AML-193 (cell line): ENCODE data around the gene LRP1-AS.

ENCODE experiments used
- DNase-seq, 2 experiments: peaks; one replicate each; lab custom pipeline; 2025; lab: John Stamatoyannopoulos, UW

LRP1-AS gene

GRCh38 chr12:57160741-57161140, 13.3 kb upstream of the LRP1-AS start:
- no peak for DNase-seq

DNA sequence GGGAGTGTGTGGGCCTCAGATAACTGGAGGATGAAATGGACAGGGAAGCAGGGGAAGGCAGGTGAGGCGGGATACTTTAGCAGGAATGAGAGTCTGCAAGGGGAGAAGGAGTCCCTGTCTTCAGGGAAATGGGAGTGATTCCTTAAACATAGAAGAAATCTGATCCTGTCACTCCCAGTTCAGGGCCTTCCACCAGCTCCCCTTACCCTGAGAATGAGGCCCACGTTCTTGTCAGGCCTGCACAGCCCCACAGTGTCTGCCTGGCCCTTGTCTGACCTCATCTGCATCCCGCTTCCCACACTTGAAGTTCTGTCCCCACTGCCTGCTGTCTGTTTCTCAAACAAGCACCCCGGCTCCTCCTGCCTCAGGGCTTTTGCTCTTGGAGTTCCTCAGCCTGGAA, 12.6 kb upstream of the LRP1-AS start:
- no peak for DNase-seq

DNA sequence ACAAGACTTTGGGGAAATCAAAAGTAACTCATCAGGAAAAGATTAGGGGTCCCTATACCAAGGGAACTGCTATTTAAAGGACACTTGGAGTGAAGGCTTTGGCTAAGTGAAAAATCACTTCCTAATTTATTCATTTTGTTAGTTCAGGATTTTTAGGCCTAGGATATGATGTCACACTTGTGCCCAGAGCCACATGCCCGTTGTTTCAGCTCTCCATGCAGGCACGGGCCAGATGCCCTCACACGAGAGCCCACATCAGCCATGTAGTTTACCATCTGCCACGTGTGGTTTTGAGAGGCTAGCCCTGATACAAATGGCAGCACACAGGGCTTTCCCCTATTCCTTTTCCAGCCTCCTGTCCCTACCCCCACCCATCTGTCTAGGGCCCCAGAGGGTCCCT, 11.9 kb upstream of the LRP1-AS start:
- no peak for DNase-seq

DNA sequence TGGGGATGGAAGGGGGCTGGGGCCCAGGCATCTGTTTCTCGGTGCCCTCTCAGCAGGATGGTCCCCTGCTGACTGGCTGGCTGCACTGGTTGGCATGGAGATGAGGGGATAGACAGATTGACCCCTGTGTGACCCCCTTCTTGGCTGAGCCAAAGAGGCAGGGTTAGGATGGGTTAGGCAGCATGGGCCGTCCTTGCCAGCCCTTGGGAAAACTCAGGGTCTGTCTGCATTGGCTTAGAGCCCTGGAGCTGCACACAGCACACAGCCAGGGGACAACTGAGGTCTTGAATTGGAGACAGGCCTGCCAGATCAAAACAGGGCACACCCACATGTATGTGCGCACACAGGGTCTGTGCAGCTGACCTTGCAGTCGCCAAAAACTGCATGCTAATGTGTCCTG, 11.2 kb upstream of the LRP1-AS start:
- no peak for DNase-seq

GRCh38 chr12:57158186-57158585, 10.8 kb upstream of the LRP1-AS start:
- no peak for DNase-seq

DNA sequence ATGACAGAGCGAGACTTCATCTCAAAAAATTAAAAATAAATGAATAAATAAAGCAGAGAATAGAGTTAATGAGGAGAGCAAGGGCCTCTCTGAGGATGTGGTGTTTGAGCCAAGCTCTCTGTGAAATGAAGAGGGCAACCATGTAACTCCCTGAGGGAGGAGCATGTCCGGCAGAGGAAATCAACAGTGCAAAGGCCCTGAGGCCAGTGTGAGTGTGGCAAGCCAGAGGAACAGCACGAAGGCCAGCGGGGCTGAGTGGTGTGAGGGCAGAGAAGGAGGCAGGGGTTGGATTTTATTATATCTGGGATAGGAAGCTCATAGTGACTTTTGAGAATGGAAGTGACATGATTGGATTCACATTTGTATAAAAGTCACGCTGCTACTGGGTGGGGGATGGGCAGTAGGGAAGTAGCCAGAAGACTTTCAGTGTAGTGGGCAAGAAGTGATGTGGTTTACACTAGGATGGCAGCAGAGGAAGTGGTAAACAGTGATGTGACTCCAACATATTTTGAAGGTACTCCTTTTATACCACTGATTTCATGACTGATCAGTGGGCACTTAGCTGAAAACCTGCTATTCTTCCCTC, 10.3 kb upstream of the LRP1-AS start:
- peak; percentile 34 to 61 for DNase-seq

GRCh38 chr12:57156701-57157403, 9.4 kb upstream of the LRP1-AS start:
- no peak for DNase-seq

DNA sequence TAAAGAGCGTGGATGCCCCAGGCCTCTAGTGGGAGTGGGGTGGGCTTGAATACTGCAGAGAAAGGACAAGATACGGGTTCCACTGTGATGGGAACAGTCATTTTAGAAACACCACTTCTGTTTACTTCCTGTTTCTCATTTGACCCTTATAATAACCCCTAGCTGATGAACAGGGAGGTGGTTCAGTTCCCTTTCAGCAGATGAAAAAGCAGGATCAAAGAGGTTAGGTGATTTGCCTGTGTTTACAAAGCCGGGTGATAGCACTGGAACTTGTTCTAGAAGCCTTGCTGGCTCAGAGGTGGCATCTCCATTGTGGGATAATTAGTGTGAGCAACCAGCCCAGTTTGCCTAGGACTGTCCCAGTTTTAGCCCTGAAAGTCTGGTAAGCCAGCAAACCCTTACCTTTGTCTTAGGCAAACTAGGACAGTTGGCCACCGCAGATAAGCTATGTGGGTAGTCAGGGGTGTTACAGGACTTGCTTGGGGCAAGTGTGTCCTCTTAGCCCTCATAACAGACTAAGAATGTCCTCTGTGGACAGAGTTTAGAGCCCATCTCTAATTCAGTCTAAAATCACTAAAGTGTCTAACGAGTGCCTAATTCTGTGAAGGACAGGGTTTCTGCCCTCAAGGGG, 7.5 kb upstream of the LRP1-AS start:
- DNase-seq, result no peak

DNA sequence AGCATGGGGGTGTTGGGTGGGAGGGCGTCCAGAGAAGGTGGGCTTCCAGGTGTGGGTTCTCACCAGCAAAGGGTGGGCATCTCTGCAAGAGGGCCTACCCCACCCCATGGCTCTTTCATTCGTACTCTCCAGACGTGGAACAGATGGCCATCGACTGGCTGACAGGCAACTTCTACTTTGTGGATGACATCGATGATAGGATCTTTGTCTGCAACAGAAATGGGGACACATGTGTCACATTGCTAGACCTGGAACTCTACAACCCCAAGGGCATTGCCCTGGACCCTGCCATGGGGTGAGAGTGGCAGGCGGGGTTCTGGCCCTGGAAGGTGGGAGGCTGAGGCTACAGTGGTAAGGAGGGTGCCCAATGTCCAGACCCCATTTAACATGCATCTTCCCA, 6.7 kb upstream of the LRP1-AS start:
- no peak for DNase-seq

DNA sequence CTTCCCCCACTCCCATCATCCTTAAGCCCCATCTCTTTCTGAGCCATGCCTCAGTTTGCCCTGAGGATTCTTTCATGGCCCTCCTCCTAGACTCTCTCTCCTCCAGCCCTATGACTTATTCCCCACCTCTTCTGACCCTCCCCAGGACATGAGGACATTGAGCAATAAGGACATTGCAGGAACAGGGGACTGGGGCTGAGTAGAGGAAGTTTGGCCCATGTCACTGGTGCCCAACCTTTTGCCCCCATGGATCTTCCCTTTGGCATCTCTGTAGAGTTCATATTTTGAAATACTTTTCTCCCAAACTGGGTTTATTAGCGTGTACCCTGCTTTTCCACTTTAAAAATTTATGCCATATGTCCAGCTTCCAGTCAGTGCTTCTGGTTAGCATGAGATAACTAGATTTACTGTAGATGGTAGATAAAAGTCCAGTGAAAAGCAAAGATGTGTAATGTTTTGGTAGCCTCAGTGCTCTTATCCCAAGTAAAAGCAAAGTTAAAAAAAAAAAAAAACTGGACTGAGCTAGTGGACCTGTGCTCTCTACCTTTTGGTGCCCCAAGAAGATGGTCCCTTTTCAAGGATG, 6.1 kb upstream of the LRP1-AS start:
- no peak for DNase-seq

DNA sequence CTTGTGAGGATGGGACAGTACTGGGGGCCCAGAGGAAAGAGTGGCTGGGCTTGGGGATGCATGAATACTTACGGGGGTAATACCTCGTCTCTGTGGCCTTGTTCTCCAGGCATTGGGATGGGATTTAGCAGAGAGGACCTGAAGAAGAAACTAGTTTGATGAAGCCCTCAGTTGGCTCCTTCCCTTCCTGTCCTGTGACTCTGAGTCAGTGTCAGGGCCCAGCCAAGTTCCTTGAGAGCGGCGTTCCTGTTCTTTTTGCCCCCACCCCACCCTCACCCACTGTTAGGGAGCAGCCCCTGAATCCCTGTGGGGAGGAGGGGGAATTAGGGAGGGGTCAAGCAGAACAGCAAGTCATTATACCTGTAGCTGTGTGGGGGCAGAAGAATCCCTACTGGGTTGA, 5.2 kb upstream of the LRP1-AS start:
- DNase-seq, result no peak

GRCh38 chr12:57151741-57152630, 4.6 kb upstream of the LRP1-AS start:
- DNase-seq, result no peak

DNA sequence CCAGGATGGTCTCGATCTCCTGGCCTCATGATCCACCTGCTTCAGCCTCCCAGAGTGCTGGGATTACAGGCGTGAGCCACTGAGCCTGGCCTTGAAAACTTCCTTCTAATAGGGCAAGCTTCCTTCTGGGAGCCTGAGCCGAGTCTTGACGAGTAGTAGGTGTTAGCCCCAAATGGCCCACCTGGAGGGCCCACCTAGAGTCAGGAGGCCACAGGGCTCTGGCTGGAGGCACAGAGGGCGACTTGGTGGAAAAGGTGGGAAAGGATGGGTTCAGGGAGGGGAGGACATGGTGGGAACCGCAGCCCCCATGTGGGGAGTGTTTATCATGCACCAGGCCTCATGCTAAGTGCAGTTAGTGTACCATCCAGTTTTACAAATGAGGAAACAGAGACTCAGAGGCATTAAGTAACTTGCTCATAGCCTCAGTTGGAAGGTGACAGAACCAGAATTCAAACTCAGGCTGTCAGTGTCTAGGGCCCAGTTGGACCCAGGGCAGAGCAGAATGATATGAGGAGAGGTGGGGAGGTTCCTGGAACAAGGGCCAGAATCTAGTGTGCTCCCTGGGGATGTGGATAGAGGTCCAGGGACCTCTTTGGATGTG, 3.1 kb upstream of the LRP1-AS start:
- DNase-seq, result no peak

DNA sequence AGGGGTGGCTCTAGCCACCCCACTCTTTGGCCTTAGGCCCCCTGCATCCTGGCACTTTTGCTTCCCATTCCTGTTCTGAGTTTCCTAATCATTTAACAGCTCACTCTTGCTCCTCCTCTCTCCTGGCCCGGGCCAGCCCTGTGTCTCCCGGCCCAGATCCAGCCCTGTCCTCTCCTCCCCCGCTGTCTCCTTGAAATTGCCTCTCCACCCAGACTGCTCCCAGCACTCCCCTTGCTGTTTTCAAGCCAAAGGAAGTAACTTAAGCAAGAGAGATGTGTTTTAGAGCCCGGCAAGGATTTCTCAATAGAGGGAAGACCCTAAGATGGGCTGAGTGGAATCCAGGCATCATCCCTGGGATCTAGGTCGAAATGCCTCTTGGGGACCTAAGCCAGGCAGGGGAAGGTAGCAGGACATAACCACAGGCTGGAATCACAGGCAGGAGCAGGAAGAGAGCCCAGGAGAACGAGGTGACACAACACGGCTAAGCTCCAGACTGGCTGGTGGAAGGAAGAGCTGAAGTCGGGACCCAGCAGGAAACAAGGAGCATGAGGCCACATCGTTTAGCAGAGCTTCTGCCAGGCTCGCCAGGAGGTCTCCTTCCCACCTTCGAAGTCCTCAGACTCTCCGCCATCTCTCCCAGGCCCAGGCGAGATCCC, 2.0 kb upstream of the LRP1-AS start:
- DNase-seq, result no peak

DNA sequence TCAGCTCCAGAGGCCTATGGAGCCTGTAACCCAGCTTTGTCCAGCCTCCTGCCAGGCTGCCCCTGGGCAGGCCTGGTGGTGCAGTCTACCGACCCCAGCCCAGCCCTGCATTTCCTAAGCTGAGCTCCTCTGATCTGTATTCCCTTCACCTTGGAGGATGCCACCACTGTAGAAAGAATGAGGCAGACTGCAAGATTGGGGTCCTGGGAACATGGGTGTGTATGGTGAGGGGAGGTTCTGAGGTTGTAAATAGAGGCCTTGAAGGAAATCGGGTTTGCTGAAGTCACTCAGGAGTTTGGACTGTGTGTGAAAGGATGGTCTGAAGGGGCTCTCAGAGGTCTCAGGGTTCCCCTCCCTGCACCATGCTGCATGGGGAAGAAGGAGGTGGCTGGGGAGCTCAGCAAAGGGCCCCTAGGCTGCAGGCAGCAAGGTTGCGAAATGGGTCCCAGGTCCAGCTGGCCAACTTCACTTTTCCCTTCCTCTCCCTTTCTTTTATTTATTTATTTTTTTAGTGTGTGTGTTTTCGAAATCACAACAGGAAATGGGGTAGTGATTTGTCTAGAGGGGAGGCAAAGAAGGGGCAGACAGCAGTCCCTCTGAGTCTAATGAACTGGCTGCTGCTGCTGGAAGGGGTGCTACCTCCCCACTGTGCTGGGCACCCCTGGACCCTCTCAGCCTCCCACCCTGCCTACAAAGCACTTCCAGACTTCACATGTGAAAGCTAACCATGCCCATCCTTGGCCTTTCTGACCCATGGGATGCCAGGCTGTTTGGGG, 1.2 kb upstream of the LRP1-AS start:
- peak; percentile 56 to 60 for DNase-seq

GRCh38 chr12:57146092-57146491, 1.3 kb downstream of the LRP1-AS start:
- no peak for DNase-seq

GRCh38 chr12:57145460-57146059, 1.9 kb downstream of the LRP1-AS start:
- DNase-seq, result no peak

GRCh38 chr12:57143454-57143853, 4.0 kb downstream of the LRP1-AS start:
- no peak for DNase-seq

DNA sequence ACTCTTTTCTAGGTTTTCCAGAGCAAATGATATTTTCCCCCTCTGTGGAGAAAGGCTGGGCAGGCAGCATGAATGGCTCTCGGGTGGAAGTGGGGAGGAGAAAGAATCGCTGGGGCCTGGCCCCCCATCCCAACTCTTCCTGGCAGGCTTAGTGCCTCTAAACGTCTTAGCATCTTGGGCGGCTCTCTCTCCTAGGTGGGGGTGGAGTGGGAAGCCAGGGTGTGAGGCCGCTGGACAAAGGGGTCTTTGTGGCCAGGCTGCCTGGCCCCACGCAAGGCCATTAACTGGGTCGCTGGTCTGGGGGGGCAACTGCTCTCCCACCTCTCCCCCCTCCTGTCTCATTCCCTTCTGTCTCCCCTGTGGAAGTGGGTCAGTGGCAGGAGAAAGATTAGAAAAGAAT, 4.7 kb downstream of the LRP1-AS start:
- DNase-seq, result no peak

GRCh38 chr12:57142121-57142520, 5.3 kb downstream of the LRP1-AS start:
- DNase-seq, result no peak
